Pons (tissue), 1 donor: Measurements from ENCODE around the gene PAK2.
"Not testable (repeated sequence)": the region's sequence is repeated elsewhere in the genome, so short reads cannot be mapped to it uniquely, and the experiment has no call there.

Experiments
- DNase-seq: peaks from one replicate; pipeline ENCODE4 v3.0.0-alpha.2; 2016; ENCODE audit warnings: low spot score

The PAK2 gene

DNA sequence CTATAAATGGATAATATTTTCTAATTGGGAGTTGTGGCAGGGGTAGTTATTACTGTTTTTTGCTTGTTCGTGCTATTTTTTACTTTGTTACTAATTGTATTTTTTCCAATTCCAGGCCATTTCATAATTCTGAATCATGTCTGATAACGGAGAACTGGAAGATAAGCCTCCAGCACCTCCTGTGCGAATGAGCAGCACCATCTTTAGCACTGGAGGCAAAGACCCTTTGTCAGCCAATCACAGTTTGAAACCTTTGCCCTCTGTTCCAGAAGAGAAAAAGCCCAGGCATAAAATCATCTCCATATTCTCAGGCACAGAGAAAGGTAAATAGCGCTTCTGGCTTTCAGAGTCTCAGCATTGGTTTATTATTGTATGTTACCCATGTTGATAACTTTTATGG is 42.9 kb downstream of the PAK2 start:
- no peak for DNase-seq

DNA sequence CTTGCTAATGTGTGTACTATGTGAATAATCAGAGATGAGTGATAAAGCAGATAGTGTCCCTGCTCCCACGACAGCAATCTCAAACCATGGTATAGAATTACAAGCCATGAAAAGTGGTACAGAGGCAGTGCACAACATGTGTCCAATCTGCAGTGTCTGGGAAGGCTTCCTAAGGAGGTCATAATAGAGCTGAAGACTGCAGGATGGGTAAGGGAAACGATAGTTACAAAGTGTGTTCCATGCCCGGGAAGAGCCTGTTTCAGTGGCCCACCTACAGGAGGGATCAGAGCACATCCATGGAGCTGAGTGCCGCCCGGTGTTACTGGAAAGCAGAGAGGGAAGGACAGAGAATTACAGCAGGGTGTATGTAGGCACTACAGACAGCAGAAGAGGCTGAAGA is 48.9 kb downstream of the PAK2 start:
- no peak for DNase-seq

DNA sequence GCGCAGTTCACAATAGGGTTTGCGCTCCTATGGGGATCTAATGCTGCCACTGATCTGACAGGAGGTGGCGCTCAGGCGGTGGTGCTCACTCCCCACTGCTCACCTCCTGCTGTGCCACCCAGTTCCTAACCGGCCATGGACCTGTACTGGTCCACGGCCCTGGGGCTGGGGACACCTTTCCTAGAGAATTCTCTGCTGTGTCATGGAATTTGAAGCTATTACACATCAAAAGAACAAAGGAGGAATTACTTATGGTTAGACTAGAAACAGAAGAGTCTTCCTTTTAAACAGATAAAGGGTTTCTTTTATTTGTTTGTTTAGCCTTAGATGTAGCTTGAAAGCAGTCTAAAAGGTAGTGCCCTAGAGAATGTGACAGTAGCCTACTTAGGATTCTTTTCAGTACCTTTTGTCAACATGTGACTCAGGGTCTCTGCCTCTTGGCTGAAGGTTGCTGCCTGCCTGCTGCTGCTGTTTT is 50.3 kb downstream of the PAK2 start:
- no peak for DNase-seq

DNA sequence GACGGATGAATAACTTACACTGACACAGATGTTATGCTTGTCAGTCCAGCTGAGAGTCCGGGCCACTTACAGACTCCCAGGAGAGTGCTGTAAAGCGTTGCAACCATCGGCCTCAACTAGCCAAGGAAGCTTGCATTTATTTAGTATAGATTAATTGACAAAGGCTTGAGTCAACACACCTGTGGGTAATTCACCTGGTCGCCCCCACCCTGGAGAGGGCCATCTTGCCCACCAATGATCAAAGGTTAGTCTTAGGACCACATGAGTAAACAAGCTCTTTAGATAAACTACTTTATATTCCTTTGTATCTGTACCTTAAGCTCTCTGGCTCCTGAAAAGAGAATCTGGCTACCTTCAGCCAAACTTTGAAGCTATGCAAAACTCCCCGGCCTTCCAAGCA is 51.0 kb downstream of the PAK2 start:
- DNase-seq: no peak

DNA sequence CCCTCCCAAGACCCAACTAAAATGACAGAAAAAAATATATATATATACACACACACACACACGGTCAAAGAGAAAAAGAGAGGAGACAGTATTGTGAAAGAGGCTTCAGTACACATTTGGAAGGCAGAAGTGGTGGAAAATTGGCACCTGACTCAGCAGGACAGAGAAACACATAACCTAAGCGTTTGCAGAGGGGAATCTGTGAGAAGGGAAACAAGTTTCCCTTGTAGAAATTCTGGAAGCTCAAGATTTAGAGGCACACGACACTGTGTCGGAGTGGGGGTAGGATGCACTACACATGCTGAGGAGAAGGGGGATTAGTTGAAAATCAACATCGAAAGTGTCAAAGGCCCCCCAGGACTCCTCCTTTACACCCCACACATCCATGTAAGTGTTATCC is 53.1 kb downstream of the PAK2 start:
- DNase-seq: peak; percentile 53

DNA sequence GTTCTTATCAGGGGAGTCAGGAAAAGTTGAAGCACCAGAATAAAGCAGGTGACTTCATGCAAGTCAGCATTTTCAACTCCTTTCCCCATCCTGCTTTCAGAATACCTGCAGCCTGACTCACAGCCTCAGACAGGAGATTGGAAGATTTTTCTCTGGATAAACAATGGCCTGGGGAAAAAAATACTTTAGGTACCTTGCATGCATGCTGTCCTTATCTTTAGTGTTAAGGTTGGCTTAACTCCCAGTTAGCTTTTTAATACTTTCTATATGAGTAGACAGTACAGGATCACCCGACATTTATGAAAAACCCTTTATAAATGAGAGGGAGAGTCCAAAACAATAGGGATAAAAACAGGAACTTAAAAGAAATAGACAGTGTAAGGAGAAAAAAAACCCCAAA is 53.6 kb downstream of the PAK2 start:
- no peak for DNase-seq

DNA sequence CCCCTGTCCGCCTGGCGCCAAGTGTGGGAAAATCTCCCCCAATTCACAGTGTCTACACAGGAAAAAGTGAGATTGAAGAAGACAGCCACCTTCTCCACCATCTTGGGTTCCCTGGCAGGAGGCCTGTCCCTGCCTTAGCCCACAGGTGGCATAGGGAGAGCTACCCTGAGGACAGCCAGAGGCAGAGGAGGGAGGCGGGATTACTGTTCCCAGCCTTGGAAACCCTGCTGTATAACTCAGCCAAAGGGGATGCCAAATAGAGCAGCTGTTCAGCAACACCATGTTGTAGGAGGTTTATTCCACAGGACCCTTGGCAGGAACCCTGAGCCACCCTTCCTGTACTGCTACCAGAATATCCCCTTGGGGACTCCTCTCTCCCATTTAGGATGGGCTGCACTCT is 54.8 kb downstream of the PAK2 start:
- no peak for DNase-seq

DNA sequence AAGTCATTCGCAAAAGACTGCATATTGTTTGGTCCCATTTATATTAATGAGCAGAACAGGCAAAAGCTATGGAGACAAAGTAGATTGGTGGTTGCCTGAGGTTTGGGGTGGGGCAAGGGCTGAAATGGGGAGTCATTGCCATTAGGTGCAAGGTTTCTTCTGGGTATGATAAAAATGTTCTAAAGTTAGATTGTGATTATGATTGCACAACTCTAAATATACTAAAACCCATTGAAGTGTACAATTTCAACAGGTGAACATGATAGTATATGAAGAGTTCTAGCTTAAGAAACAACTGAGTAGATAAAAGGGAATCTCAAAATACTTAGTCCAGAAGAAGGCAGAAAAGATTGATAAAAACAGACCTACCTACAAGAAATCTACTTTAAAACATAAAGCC is 56.7 kb downstream of the PAK2 start:
- DNase-seq: no peak

DNA sequence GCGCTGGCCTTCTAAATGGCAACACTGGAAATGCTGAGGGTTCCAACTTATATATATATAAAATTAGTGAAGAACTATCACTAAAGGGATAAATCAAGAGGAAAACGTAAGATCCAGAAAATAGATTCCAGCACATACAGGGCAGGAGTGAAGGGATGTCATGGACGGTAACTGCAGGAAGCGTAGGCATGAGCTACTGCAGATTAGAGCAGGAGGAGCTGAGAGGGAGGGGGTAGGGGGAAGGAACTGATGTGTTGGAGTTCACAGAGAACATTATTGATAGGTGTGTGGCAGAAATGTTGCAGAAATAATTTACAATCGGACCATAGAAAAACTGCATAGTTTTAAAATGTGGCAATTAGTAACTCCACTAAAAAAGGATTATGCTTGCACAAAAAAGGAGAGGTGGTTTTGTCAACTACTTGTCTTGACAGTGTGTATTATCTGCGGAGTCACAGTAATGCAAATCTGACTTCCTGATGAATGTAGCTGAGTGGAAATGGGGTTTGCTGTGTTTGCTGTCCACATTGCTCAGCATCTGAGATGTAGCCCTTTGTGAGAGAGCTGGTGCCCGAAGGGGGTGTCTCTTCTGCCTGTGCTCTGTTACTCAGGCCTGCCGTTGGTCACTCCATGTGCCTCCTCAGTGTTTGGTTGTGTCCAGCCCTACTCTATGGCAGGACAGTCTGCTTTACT is 61.2 kb downstream of the PAK2 start:
- no peak for DNase-seq

DNA sequence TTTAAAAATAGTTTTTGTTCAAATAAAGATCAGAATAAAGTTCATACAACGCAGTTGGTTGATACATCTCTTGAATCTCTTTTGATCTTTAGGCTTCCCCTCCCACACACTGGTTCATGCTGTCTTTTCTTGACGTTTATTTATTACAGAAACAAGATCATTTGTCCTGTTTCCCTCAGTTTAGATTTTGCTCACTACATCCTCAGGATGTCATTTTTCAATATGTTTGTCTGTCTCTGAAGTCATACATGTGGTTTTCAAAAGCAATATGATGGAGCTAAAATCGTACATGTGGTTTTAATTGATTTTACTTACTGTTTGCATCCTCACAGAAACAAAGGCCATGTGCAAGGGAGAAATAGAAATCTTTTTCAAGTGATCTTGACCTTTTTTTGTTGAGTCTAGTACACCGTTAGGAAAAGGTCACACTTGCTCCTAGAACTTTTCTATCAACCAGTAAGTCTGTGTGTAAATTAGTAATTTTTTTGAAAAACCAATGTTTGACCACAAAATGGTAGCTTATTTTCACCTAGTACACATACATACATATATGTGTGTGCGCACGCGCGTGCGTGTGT is 64.3 kb downstream of the PAK2 start:
- no peak for DNase-seq

DNA sequence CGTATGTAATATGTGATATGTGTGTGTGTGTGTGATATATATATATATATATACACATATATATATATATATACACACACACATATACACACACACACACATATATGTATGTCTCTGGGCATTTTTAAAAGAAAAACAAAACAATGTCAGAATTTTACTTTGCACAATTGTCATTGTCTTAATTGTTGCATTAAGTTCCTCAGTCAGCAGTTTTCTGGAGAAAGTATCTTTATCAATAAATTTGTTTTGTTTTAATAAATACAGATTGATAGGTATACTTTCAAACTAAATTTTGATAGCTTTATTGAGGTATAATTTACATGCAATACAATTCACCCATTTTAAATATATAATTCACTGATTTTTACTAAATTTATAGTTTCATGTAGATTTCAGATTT is 65.1 kb downstream of the PAK2 start:
- DNase-seq: no peak

DNA sequence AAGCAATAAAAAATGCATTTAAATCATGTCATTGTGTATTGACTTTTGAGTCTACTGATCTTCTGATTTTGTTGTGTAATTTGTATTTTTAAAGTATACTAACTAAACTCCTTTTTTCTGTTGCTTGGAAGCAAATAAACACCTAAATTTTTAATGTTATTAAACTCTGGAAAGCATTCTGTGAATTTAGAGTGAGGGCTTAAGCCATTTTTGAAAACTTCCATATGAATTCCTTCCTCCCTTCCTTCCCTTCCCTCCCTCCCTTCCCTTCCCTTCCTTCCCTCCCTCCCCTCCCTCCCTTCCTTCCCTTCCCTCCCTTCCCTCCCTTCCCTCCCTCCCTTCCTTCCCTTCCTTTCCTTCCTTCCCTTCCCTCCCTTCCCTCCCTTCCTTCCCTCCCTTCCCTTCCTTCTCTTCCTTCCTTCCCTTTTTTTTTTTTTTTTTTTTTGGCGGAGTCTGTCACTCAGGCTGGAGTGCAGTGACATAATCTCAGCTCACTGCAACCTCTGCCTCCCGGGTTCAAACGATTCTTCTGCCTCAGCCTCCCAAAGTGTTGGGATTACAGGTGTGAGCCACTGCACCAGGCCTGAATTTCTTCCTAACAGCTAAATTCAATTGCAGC is 71.4 kb downstream of the PAK2 start:
- no peak for DNase-seq

DNA sequence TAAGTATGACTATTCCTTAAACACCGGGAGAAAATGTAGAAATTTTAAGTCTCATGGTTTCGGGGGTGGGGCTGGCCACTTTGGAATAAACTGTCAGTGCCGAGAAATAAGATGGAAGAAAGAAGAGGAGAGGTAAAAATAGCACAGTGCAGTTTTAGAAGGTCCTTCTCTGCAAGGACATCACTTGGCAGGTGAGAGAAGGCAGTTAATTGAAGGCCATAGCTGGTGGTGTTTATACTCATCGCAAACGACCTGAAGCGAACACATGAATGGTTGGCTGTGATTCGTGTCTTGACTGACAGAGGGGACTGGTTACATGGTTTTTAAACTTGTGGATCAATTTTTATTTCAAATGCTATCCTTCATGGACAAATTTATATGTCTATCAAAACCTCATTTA is 73.2 kb downstream of the PAK2 start:
- DNase-seq: no peak

DNA sequence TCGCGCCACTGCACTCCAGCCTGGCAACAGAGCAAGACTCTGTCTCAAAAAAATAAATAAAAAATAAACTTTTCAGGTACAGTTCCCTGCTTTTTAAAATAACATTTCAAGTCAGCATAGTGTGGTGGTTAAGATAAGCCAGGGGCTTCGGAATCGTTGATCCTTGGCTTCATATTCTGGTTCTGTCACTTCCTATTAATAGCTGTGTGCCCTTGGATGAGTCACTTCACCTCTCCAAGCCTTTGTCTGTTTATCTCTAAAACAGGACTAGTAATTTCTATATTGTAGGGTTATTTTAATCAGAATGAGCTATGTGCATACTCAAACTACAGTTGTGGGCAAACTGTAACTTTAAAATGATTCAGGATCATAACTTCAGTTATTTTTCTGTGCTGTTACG is 74.2 kb downstream of the PAK2 start:
- no peak for DNase-seq

DNA sequence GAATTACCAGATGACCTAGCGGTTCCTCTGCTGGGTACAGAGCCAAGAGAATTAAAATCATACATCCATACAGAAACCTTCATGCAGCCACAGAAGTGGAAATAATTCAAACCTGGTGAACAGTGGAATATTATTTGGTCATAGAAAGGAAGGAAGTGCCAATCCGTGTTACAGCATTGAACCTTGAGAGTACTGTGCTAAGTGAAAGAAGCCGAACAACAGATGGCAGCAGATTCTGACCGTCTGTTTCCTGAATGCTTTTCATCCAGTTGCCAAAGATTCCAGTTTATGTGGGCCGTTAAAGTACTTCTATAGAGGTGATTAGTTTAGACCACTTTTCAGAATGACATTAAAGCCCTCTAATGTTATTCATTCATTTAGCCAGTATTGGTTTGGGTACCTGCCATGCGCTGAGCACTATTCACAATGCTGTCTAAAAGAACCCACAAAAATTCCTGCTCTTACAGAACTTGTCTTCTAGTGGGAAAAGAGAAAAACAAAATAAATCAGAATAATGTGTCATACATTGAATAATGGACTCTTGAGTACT is 82.2 kb downstream of the PAK2 start:
- DNase-seq: no peak

DNA sequence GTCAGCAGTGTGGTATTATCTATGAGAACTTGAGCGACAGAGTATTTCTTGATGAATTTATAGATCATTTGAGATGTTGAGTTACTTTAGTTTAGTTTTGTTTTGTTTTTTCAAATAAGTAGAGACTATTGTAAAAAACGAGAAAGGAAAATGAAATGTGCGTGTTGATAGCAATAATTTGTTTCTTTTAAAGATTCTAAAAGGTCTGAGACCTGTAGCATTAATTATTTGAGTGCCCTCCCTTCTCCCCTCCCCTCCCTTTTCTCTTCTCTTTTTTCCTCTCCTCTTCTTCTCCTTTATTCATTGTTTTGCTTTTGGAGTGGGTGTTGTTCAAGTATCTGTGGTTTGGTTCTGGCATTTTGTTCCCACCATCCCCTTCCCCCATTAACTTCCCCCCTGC is 90.0 kb downstream of the PAK2 start:
- DNase-seq: not testable (repeated sequence)

DNA sequence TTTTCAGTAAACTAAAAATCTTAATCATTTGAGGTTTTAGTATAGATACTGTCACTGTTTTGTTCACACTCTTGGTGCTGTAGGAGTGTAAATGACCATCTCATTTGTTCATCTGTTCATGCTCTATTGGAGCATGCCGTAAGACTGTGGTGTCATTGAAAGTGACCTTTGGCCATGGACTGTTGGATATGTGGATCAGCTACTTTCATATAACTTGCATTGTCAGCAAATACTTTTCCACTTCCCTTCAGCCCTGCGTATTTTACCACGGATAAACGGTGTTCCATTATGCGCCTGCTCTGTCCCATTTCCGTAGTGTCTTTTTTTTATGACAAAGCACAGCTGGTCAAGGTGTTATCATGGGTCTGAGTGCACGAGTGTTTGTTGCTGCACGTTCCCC is 95.4 kb downstream of the PAK2 start:
- no peak for DNase-seq

DNA sequence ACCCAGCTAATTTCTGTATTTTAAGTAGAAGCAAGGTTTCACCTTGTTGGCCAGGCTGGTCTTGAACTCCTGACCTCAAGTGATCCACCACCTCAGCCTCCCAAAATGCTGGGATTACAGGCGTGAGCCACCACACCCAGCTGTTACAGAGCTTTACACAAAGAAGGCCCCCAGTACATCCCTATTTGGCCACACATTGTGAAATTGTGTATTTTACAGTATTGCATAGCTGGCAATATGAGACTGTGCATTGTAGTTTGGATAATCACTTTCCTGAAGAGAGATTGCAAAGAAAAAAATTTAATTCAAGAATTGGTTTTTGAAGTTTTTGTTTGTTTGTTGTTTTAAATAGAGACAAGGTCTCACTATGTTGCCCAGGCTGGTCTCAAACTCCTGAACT is 97.0 kb downstream of the PAK2 start:
- DNase-seq: not testable (repeated sequence)

DNA sequence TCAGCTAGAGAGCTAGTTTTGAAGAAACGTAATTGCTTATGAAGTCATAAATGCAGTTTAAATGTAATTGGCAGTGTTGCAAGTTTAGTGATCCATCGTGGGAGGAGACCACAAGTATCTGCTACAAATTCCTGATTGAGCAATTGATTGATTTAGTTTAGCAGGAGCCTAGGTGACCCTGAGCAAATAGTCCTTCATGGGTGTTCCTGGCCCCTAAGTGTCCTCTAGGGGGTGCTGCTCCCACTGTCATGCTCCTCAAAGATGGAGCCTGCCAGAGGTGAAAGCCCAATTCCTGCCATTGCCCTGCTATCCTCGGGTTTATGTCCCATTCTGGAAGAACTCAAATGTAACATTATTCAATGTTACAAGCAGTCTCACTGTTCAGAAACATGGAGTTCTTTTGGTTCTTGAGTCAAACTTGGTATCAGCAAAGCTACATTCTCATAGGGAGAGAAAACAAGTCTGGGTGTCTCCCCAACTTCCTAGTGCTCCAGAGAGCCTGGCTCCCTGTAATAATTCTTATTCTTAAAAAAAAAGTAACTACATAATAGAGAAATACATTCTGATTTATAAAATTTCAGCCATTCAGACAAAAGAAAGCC is 98.3 kb downstream of the PAK2 start:
- DNase-seq: peak; percentile 54

DNA sequence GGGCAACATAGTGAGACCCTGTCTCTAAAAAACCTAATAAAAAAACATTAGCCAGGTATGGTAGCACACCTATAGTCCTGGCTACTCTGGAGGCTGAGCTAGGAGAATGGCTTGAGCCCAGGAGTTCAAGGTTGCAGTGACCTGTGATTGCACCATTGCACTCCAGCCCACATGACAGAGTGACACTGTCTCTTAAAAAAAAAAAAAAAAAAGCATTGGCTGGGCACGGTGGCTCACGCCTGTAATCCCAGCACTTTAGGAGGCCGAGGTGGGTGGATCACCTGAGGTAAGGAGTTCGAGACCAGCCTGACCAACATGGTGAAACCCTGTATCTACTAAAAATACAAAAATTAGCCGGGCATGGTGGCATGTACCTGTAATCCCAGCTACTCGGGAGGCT is 99.7 kb downstream of the PAK2 start:
- not testable (repeated sequence) for DNase-seq

DNA sequence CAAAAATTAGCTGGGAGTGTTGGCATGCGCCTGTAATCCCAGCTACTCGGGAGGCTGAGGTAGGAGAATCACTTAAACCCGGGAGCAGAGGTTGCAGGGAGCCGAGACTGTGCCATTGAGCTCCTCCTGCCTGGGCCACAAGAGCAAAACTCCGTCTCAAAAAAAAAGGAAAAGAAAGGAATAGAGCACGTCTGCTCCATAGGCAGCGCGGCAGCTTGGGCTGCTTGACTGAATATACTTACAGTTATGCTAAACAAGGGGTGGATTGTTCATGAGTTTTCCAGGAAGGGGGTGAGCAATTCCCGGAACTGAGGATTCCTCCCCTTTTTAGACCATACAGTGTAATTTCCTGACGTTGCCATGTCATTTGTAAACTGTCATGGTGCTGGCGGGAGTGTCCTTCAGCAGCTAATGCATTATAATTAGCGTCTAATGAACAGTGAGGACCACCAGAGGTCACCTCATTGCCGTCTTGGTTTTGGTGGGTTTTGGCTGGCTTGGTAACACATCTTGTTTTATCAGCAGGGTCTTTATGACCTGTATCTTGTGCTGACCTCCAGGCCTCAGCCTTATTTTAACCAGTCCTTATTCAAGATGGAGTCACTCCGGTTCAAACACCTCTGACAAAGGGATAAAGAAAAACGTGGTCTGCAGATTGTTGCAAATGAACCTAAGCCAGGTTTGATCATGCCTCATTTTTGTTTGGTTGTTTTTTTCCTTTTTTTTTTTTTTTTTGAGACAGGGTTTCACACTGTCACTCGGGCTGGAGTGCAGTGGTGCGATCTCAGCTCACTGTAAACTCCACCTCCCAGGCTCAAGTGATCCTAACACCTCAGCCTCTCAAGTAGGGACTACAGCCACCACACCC is 103.1 kb downstream of the PAK2 start:
- peak; percentile 24 for DNase-seq
